HG03139 (cell line): ENCODE measurements around the gene IL3RA.
"Not testable (repeated sequence)": the region's sequence is repeated elsewhere in the genome, so short reads cannot be mapped to it uniquely, and the experiment has no call there.

Experiments used
- ATAC-seq: cut with Tn5 transposase; IDR thresholded peaks from one replicate; pipeline ENCODE4 v1.9.1; 2021; ENCODE audit not compliant: unreplicated experiment

IL3RA gene

GRCh38 chrX:1422135-1422465, 85.5 kb downstream of the IL3RA start:
- no peak for ATAC-seq

GRCh38 chrX:1423215-1423614, 86.6 kb downstream of the IL3RA start:
- ATAC-seq = no peak

- no peak for ATAC-seq
Measured at GRCh38 chrX:1424147-1424851, 87.7 kb downstream of the IL3RA start.

- no peak for ATAC-seq
Measured at GRCh38 chrX:1425381-1425780, 88.8 kb downstream of the IL3RA start.

GRCh38 chrX:1426321-1426720, 89.7 kb downstream of the IL3RA start:
- not testable (repeated sequence) for ATAC-seq

GRCh38 chrX:1427756-1428155, 91.2 kb downstream of the IL3RA start:
- ATAC-seq = no peak

- ATAC-seq = no peak
Measured at GRCh38 chrX:1430451-1430850, 93.9 kb downstream of the IL3RA start.
